Erythroblast (primary cell): ENCODE data around the gene FAM168B.

Source experiments
- GATA1 ChIP-seq: IDR thresholded peaks from 2 replicates; pipeline ENCODE4 v1.6.1; 2011; ENCODE audit warnings: low read depth, mild to moderate bottlenecking, control low read depth, low read length, moderate library complexity
- POLR2A ChIP-seq: IDR thresholded peaks from 2 replicates; pipeline ENCODE4 v1.6.1; 2011; ENCODE audit warnings: mild to moderate bottlenecking, low read length

DNA sequence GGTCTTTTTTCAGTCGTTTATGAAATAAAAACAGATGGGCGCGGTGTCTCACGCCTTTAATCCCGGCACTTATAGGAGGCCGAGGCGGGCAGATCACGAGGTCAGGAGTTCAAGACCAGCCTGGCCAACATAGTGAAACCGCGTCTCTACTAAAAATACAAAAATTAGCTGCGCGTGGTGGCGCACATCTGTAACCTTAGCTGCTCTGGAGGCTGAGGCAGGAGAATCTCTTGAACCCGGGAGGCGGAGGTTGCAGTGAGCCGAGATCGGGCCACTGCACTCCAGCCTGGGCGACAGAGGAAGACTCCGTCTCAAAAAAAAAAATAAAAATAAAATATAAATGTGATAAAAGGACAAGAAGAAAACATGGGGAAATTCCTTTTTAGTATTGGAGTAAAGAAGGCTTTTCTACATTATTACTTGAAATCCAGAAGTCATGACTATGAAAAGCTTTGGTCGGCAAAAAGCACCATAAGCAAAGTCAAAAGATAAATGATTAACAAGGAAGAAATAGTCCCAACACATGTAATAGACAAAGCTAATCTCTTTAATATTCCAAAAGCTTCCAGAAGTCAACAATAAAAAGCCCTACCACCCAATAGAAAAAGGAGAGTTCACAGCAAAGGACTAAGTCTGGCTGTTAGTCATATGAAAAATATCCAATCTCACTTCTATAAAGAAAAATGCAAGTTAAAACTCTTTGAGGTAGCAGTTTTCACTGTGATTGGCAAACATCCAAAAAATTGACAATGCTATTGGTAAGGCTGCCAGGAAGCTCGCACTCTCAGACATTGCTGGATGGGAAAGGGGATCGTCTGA is 1.4 kb upstream of the FAM168B start:
- TF ChIP-seq POLR2A (no peak), GATA1 (no peak)
